GM12878 (cell line): Measurements from ENCODE around the gene SLC27A5. TPM values are rescaled to one million over a fixed set of nuclear protein-coding genes. Genes with fewer than 3 reads are reported as not detected.

ENCODE experiments used
- ATAC-seq: fragments of 200-7000 bp; cut with Tn5 transposase; 3 replicates; pipeline ENCODE4 v1.9.1; 2020; ENCODE audit warnings: mild to moderate bottlenecking, moderate library complexity
- BruUV-seq: library from RNA; stranded (reverse); fragments of 400-500 nt; replicated peaks from 2 replicates; lab custom pipeline; 2021; lab: Mats Ljungman, UMichigan
- CTCF ChIA-PET: fragments of 300-600 bp; sonication (Branson Sonifier 250); formaldehyde crosslinking; extraction: SDS; loops from one replicate; lab custom pipeline; 2021; ENCODE audit warnings: inconsistent platforms; lab: Yijun Ruan, JAX
- POLR2A ChIA-PET: fragments of 350-600 bp; formaldehyde crosslinking; extraction: SDS; loops from one replicate; lab custom pipeline; 2021; ENCODE audit warnings: inconsistent platforms; lab: Charles Lee
- RAD21 ChIA-PET: fragments of 300-600 bp; sonication (Branson Sonifier 250); formaldehyde crosslinking; loops from one replicate; lab custom pipeline; 2023; ENCODE audit warnings: antibody characterized with exemption; ENCODE audit not compliant: unreplicated experiment; lab: Charles Lee
- SMC1A ChIA-PET: fragments of 300-600 bp; sonication (Branson Sonifier 250); formaldehyde crosslinking; loops from one replicate; lab custom pipeline; 2023; ENCODE audit not compliant: unreplicated experiment, uncharacterized antibody; lab: Charles Lee
- DNase-seq: peaks from one replicate; pipeline ENCODE4 v3.0.0-alpha.2; 2011; ENCODE audit warnings: low read depth, low spot score
- FAIRE-seq: peaks from 3 replicates; lab custom pipeline; 2011; peaks lifted over from hg19 to GRCh38; lab: Jason Lieb, UNC
- H2AFZ ChIP-seq: 2 replicates; pipeline ENCODE4 v1.6.0; 2011; ENCODE audit warnings: low read depth, low read length, control low read depth; ENCODE audit not compliant: control insufficient read depth
- H3K27ac ChIP-seq: 2 replicates; pipeline ENCODE4 v1.5.1; 2011; ENCODE audit warnings: control low read depth; ENCODE audit not compliant: control insufficient read depth, insufficient read depth
- H3K27me3 ChIP-seq, 2 experiments: replicated peaks in 1 of 2; 2 replicates each; pipeline versions ENCODE4 v1.6.0 to v1.6.1; 2011; ENCODE audit warnings: low read length in 1 of 2; ENCODE audit not compliant: control insufficient read depth in 2 of 2, insufficient read depth in 2 of 2
- H3K36me3 ChIP-seq, 2 experiments: 2 replicates each; pipeline ENCODE4 v1.5.1; 2011; ENCODE audit warnings: low read length in 1 of 2; ENCODE audit not compliant: control insufficient read depth in 2 of 2, insufficient read depth in 2 of 2
- H3K4me1 ChIP-seq: 2 replicates; pipeline ENCODE4 v1.6.1; 2011; ENCODE audit warnings: mild to moderate bottlenecking, low read length, moderate library complexity, mixed read lengths; ENCODE audit not compliant: control insufficient read depth, insufficient read depth
- H3K4me2 ChIP-seq: 2 replicates; pipeline ENCODE4 v1.6.0; 2011; ENCODE audit warnings: control low read depth; ENCODE audit not compliant: control insufficient read depth, insufficient read depth
- H3K4me3 ChIP-seq: fragments of 200-600 bp; sonication (generic); 2 replicates; pipeline ENCODE4 v1.5.1; 2016
- H3K79me2 ChIP-seq: 2 replicates; pipeline ENCODE4 v1.6.0; 2011; ENCODE audit warnings: low read length; ENCODE audit not compliant: control insufficient read depth, insufficient read depth
- H3K9ac ChIP-seq: 2 replicates; pipeline ENCODE4 v1.8.0; 2011; ENCODE audit warnings: low read length, control low read depth, mixed read lengths; ENCODE audit not compliant: control insufficient read depth, insufficient read depth
- H3K9me3 ChIP-seq: replicated peaks from 3 replicates; pipeline ENCODE4 v1.5.1; 2011; ENCODE audit warnings: mild to moderate bottlenecking, low read length; ENCODE audit not compliant: control insufficient read depth, insufficient read depth
- H4K20me1 ChIP-seq: 2 replicates; pipeline ENCODE4 v1.6.0; 2011; ENCODE audit not compliant: control insufficient read depth, insufficient read depth
- BRCA1 ChIP-seq: IDR thresholded peaks from 2 replicates; pipeline ENCODE4 v1.6.1; 2011; ENCODE audit warnings: low read depth, low read length, improper control_type of control experiment
- CHD1 ChIP-seq: IDR thresholded peaks from 2 replicates; pipeline ENCODE4 v1.6.1; 2012; ENCODE audit warnings: low read depth, low read length, improper control_type of control experiment
- GABPA ChIP-seq: IDR thresholded peaks from 2 replicates; pipeline ENCODE4 v1.6.1; 2014; ENCODE audit warnings: antibody characterized with exemption, low read depth, mild to moderate bottlenecking, inconsistent platforms
- ZNF622 ChIP-seq: fragments of 450-650 bp; IDR thresholded peaks from 2 replicates; pipeline ENCODE4 v1.6.1; 2017; ENCODE audit warnings: mild to moderate bottlenecking, inconsistent platforms
- WGBS: methylation state at CpG from one replicate; pipeline ENCODE4 v1.1.6; 2016; ENCODE audit warnings: low lambda C conversion rate; ENCODE audit not compliant: insufficient replicate concordance, insufficient coverage; ENCODE audit errors: missing lambda C conversion rate; 5-methylcytosine and 5-hydroxymethylcytosine counted together
- in situ Hi-C: fragments of 300-500 bp; cut with MboI; formaldehyde crosslinking; loops from 9 replicates; pipeline ENCODE4 v1.14.3; 2018; ENCODE audit warnings: mixed read lengths
- intact Hi-C: fragments of 100-400 bp; cut with micrococcal nuclease; formaldehyde crosslinking; loops from one replicate; pipeline ENCODE4 v1.14.2; 2022; ENCODE audit not compliant: unreplicated experiment
- polyA plus RNA-seq, 11 experiments: library from polyadenylated mRNA; depleted of rRNA in 4 of 11; unstranded in 6 of 11; stranded (reverse) in 5 of 11; fragments of >200 nt; fragmentation: Nextera tagmentation in 4 of 11; fragmentation: Illumina TruSeq in 1 of 11; extraction: Ambion mirVana in 4 of 11; extraction: Trizol in 1 of 11; gene quantifications; 1 replicate in 1 of 11; 2 replicates in 10 of 11; pipeline versions ENCODE4 v1.2.1 to v1.2.3, GENCODE V29; 2011 to 2016; ENCODE audit warnings: inconsistent platforms in 2 of 11, missing spikeins in 2 of 11, low read depth in 1 of 11
- total RNA-seq, 4 experiments: library from RNA; depleted of rRNA in 3 of 4; stranded (reverse); fragments of >200 nt in 3 of 4; fragmentation: Illumina TruSeq in 1 of 4; extraction: Trizol in 1 of 4; gene quantifications; 2 replicates each; pipeline versions ENCODE4 v1.2.1 to v1.2.3, GENCODE V29; 2013 to 2021
- TF ChIP-seq, protein P1 (sequence below): fragments of 450-650 bp; IDR thresholded peaks from 2 replicates; pipeline ENCODE4 v1.6.1; 2017; ENCODE audit warnings: mild to moderate bottlenecking
- TF ChIP-seq, protein P2 (sequence below): fragments of 450-650 bp; IDR thresholded peaks from 2 replicates; pipeline ENCODE4 v1.6.1; 2016; ENCODE audit warnings: mild to moderate bottlenecking, moderate library complexity, borderline replicate concordance

Gene SLC27A5
- total and polyA plus RNA-seq, 10 of the 15 experiments (the other 5 are each of a cell fraction or from before 2014, with no cell fraction given): 21.2 to 127 (median 31.8) TPM

- TF ChIP-seq GABPA: no peak
- TF ChIP-seq BRCA1: no peak
- TF ChIP-seq, protein P1, sequence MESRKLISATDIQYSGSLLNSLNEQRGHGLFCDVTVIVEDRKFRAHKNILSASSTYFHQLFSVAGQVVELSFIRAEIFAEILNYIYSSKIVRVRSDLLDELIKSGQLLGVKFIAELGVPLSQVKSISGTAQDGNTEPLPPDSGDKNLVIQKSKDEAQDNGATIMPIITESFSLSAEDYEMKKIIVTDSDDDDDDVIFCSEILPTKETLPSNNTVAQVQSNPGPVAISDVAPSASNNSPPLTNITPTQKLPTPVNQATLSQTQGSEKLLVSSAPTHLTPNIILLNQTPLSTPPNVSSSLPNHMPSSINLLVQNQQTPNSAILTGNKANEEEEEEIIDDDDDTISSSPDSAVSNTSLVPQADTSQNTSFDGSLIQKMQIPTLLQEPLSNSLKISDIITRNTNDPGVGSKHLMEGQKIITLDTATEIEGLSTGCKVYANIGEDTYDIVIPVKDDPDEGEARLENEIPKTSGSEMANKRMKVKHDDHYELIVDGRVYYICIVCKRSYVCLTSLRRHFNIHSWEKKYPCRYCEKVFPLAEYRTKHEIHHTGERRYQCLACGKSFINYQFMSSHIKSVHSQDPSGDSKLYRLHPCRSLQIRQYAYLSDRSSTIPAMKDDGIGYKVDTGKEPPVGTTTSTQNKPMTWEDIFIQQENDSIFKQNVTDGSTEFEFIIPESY: no peak
- TF ChIP-seq ZNF622: no peak
- TF ChIP-seq CHD1: no peak
- TF ChIP-seq, protein P2, sequence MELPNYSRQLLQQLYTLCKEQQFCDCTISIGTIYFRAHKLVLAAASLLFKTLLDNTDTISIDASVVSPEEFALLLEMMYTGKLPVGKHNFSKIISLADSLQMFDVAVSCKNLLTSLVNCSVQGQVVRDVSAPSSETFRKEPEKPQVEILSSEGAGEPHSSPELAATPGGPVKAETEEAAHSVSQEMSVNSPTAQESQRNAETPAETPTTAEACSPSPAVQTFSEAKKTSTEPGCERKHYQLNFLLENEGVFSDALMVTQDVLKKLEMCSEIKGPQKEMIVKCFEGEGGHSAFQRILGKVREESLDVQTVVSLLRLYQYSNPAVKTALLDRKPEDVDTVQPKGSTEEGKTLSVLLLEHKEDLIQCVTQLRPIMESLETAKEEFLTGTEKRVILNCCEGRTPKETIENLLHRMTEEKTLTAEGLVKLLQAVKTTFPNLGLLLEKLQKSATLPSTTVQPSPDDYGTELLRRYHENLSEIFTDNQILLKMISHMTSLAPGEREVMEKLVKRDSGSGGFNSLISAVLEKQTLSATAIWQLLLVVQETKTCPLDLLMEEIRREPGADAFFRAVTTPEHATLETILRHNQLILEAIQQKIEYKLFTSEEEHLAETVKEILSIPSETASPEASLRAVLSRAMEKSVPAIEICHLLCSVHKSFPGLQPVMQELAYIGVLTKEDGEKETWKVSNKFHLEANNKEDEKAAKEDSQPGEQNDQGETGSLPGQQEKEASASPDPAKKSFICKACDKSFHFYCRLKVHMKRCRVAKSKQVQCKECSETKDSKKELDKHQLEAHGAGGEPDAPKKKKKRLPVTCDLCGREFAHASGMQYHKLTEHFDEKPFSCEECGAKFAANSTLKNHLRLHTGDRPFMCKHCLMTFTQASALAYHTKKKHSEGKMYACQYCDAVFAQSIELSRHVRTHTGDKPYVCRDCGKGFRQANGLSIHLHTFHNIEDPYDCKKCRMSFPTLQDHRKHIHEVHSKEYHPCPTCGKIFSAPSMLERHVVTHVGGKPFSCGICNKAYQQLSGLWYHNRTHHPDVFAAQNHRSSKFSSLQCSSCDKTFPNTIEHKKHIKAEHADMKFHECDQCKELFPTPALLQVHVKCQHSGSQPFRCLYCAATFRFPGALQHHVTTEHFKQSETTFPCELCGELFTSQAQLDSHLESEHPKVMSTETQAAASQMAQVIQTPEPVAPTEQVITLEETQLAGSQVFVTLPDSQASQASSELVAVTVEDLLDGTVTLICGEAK: no peak
- Histone ChIP-seq H3K27ac (no peak overlapping the region), H3K4me1 (no peaks in the 10 kb centered on the region), H3K9me3 (no peaks in the 10 kb centered on the region), H3K4me3 (no peak overlapping the region), H3K27me3 (peaks cover 0 to 1% of the 10 kb centered on the region in 2 experiments; a peak in 2 of 4 replicates), H3K9ac (no peak overlapping the region), H3K36me3 (no peaks in the 10 kb centered on the region), H3K4me2 (no peak overlapping the region), H2AFZ (no peak overlapping the region), H4K20me1 (no peaks in the 10 kb centered on the region), H3K79me2 (no peaks in the 10 kb centered on the region)
- 53% methylated on average over 3 of the region's 3 CpGs for whole genome bisulfite sequencing
- ChIA-PET SMC1A (no interaction called here), RAD21 (no interaction called here), POLR2A (no interaction called here), CTCF (interaction anchor here (0.5 to 1.2 kb wide), 2 partner anchors 8 to 16 kb away, joined by 3 to 5 read pairs; partner anchors contain the start of genes TRIM28 and ZBTB45)
- BruUV-seq: no TSS peak
- in situ Hi-C loops (no loop called here), intact Hi-C loops (no loop called here)
- no peak for ATAC-seq
- no peak for FAIRE-seq
- no peak for DNase-seq
Measured at GRCh38 chr19:58535857-58536256, 24.1 kb upstream of the SLC27A5 start.
